ENCODE measurements around the gene UHRF1. TPM values are rescaled to one million over a fixed set of nuclear protein-coding genes. Genes with fewer than 3 reads are reported as not detected.

Gene UHRF1
- total and polyA plus RNA-seq, 7 donors, result 0.36 to 10.5 (median 1.5) TPM

- intact Hi-C loops (cut with DNase I), result no loop called here
- Histone ChIP-seq H3K36me3 (no peaks in the 10 kb centered on the region), H3K4me1 (peaks cover 0 to 82% (median 54%) of the 10 kb centered on the region in 4 donors), H3K27ac (peak overlapping the region in 1 of 4 donors; percentile 18), H3K4me3 (no peak overlapping the region), H3K9me3 (no peaks in the 10 kb centered on the region), H3K27me3 (no peaks in the 10 kb centered on the region)
- TF ChIP-seq CTCF (IDR thresholded peaks at IDR 0.05), result no peak
- TF ChIP-seq EP300 (IDR thresholded peaks at IDR 0.05), result no peak
- no peak for TF ChIP-seq POLR2AphosphoS5 (IDR thresholded peaks at IDR 0.05)
- no peak for TF ChIP-seq POLR2A (IDR thresholded peaks at IDR 0.05)
- DNase-seq, result no peak
- 83 to 88% methylated on average over 18 of the region's 18 CpGs for WGBS, 2 donors
Measured at GRCh38 chr19:4984438-4984990, 75.2 kb downstream of the UHRF1 start.

- H3K9me3 ChIP-seq, result no peaks in the 10 kb centered on the region
- no peaks in the 10 kb centered on the region for H3K27me3 ChIP-seq
- no peak for TF ChIP-seq CTCF (IDR thresholded peaks at IDR 0.05)
- TF ChIP-seq POLR2AphosphoS5 (IDR thresholded peaks at IDR 0.05), result no peak
- no peak for TF ChIP-seq POLR2A (IDR thresholded peaks at IDR 0.05)
- no peak for TF ChIP-seq EP300 (IDR thresholded peaks at IDR 0.05)
- no peaks in the 10 kb centered on the region for H3K36me3 ChIP-seq
- H3K4me3 ChIP-seq, result no peak overlapping the region
- H3K27ac ChIP-seq, result peak overlapping the region in 3 of 4 donors; percentile 33 to 68 (median 36)
- intact Hi-C loops (cut with DNase I), result loop anchor here (5.0 kb wide), 1 partner anchor 42 kb away; no protein-coding TSS in a partner anchor
- no peak for DNase-seq
- H3K4me1 ChIP-seq, result peaks cover 0 to 73% (median 49%) of the 10 kb centered on the region in 4 donors
- WGBS, 2 donors, result 89 to 94% methylated on average over 22 of the region's 22 CpGs
Measured at GRCh38 chr19:4985551-4985991, 76.3 kb downstream of the UHRF1 start.

- intact Hi-C loops (cut with DNase I), result loop anchor here (5.0 kb wide), 1 partner anchor 41 kb away; no protein-coding TSS in a partner anchor
- peak overlapping the region in 3 of 4 donors; percentile 33 to 68 (median 36) for H3K27ac ChIP-seq
Measured at GRCh38 chr19:4986056-4986455, 76.8 kb downstream of the UHRF1 start.

DNA sequence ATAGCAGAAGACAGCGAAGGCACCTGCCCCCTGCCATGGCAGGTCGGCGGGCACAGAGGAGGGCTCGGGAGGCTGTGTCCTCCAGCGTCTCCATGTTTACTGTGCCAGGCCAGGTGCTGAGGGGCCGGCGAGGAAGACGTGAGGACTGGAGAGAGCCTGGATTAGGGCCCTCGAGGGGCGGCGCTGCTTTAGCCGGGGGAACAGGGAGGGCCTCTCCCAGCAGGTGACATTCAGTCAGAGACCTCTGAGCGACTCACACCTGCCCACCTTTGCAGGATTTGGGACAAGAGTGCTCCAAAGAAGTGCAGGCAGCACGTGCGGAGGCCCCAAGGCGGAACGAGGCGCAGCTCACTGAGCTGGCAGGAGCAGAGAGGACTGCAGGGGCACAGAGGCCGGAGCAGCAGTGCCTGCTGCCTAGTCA is 77.2 kb downstream of the UHRF1 start:
- WGBS, 2 donors, result 92 to 93% methylated on average over 19 of the region's 19 CpGs
- intact Hi-C loops (cut with DNase I), result loop anchor here (5.0 kb wide), 1 partner anchor 41 kb away; no protein-coding TSS in a partner anchor
- Histone ChIP-seq H3K9me3 (no peaks in the 10 kb centered on the region), H3K27me3 (no peaks in the 10 kb centered on the region), H3K4me1 (peaks cover 0 to 64% (median 44%) of the 10 kb centered on the region in 4 donors), H3K36me3 (no peaks in the 10 kb centered on the region), H3K27ac (peak overlapping the region in 3 of 4 donors; percentile 33 to 68 (median 61)), H3K4me3 (no peak overlapping the region)
- TF ChIP-seq POLR2AphosphoS5 (IDR thresholded peaks at IDR 0.05), result no peak
- DNase-seq, result no peak

More at GRCh38 chr19:4986056-4986455, 76.8 kb downstream of the UHRF1 start:
- WGBS, 2 donors, result 94 to 95% methylated on average over 19 of the region's 19 CpGs
- H3K27me3 ChIP-seq, result no peaks in the 10 kb centered on the region
- DNase-seq, result no peak
- H3K4me3 ChIP-seq, result no peak overlapping the region
- H3K9me3 ChIP-seq, result no peaks in the 10 kb centered on the region
- TF ChIP-seq POLR2AphosphoS5 (IDR thresholded peaks at IDR 0.05), result no peak
- no peak for TF ChIP-seq POLR2A (IDR thresholded peaks at IDR 0.05)
- TF ChIP-seq CTCF (IDR thresholded peaks at IDR 0.05), result no peak
- TF ChIP-seq EP300 (IDR thresholded peaks at IDR 0.05), result no peak
- peaks cover 0 to 68% (median 46%) of the 10 kb centered on the region in 4 donors for H3K4me1 ChIP-seq
- no peaks in the 10 kb centered on the region for H3K36me3 ChIP-seq

DNA sequence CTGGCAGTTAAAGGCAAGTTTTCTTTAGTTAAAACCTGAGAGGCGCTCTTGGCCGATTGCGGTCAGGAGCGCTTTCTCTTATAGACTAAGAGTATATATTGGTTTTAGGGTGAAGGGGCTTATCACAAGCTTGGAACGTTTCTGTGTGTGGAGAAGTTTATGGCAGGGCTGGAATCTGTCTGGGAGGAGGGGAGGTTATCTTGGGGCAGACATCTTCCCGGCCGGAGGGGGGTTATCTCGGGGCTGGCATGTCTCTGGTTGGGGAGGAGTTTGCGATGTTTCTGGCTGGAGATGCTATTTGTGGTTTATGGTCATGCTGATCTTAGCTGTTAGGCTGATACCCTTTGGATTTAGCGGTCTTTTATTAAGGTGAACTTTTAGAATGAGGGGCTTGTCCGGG is 78.0 kb downstream of the UHRF1 start:
- no peak for DNase-seq
- Histone ChIP-seq H3K4me1 (peaks cover 0 to 62% (median 43%) of the 10 kb centered on the region in 4 donors), H3K4me3 (no peak overlapping the region), H3K27me3 (no peaks in the 10 kb centered on the region), H3K9me3 (no peaks in the 10 kb centered on the region), H3K36me3 (no peaks in the 10 kb centered on the region), H3K27ac (peak overlapping the region in 3 of 4 donors; percentile 57 to 68 (median 61))
- no peak for TF ChIP-seq EP300 (IDR thresholded peaks at IDR 0.05)
- TF ChIP-seq CTCF (IDR thresholded peaks at IDR 0.05), result no peak
- TF ChIP-seq POLR2AphosphoS5 (IDR thresholded peaks at IDR 0.05), result no peak
- no peak for TF ChIP-seq POLR2A (IDR thresholded peaks at IDR 0.05)
- WGBS, 2 donors, result 72 to 77% methylated on average over 11 of the region's 11 CpGs
- intact Hi-C loops (cut with DNase I), result loop anchor here (5.0 kb wide), 1 partner anchor 40 kb away; no protein-coding TSS in a partner anchor
